Measurements from ENCODE around the gene MYO6. TPM values are rescaled to one million over a fixed set of nuclear protein-coding genes. Genes with fewer than 3 reads are reported as not detected.

Gene MYO6
- polyA plus RNA-seq, 1 of the 3 experiments (the other 2 are of a cell fraction), result 6.2 TPM

DNA sequence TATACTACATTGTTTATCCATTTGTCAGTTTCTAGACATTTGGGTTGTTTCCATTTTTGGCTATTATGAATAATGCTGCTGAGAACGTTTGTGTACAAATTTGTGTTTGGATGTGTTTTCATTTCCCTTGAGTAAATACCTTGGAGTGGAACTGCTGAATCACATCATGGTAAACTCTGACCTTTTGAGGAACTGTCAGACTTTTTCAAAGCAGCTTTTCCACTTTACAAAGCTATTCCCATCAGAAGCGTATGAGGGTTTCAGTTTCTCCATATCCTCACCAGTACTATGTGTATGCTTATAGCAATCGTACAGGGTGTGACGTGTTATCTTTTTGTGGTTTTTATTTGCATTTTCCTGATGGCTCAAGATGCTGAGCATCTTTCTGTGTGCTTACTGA, 103.7 kb downstream of the MYO6 start:
- CTCF ChIA-PET, result interaction anchor here (1.0 kb wide), 1 partner anchor 9 kb away, joined by 3 read pairs; no protein-coding TSS in a partner anchor
- no peak for DNase-seq
- Histone ChIP-seq H3K4me2 (no peak overlapping the region), H3K27me3 (ENCODE audit: insufficient read depth) (no peaks in the 10 kb centered on the region), H3K9ac (no peak overlapping the region), H3F3A (replicated peaks; ENCODE audit: insufficient read depth) (peaks cover 8% of the 10 kb centered on the region), H3K9me3 (no peaks in the 10 kb centered on the region), H4K20me1 (ENCODE audit: insufficient read depth) (no peaks in the 10 kb centered on the region), H3K27ac (ENCODE audit: low read depth in 2 of 2, low read length in 1 of 2) (no peak overlapping the region), H3K4me3 (ENCODE audit: low read depth in 2 of 2, low read length in 1 of 2) (no peak overlapping the region), H2AFZ (ENCODE audit: low read depth) (no peak overlapping the region), H3K9me2 (no peaks in the 10 kb centered on the region), H3K4me1 (ENCODE audit: control insufficient read depth in 1 of 2, insufficient read depth in 2 of 2, low read depth in 1 of 2, low read length in 1 of 2) (peaks cover 0 to 6% of the 10 kb centered on the region in 2 experiments; a peak in 1 of 4 replicates), H3K36me3 (replicated peaks in 1 of 2; ENCODE audit: control insufficient read depth in 1 of 2, insufficient read depth in 2 of 2, low read length in 1 of 2) (peaks cover 10 to 15% of the 10 kb centered on the region in 2 experiments), H3K79me2 (ENCODE audit: insufficient read depth) (no peaks in the 10 kb centered on the region)
- POLR2A ChIA-PET, result no interaction called here
- TF ChIP-seq CHD2 (IDR thresholded peaks at IDR 0.05; ENCODE audit: low read length, partially characterized antibody) (no peak), MXI1 (IDR thresholded peaks at IDR 0.05; ENCODE audit: low read depth, low read length) (no peak), POLR2AphosphoS5 (IDR thresholded peaks at IDR 0.05; ENCODE audit: low read depth, low read length) (no peak), EP300 (IDR thresholded peaks at IDR 0.05; ENCODE audit: borderline replicate concordance in 1 of 2, low read depth in 1 of 2, low read length in 1 of 2) (no peak), FOSL2 (IDR thresholded peaks at IDR 0.05; ENCODE audit: borderline replicate concordance, low read depth) (no peak), MAX (IDR thresholded peaks at IDR 0.05; ENCODE audit: low read depth) (no peak), EZH2phosphoT487 (IDR thresholded peaks at IDR 0.05; ENCODE audit: borderline replicate concordance, low read depth) (no peak), NRF1 (IDR thresholded peaks at IDR 0.05; ENCODE audit: low read depth, low read length) (no peak), REST (IDR thresholded peaks at IDR 0.05; ENCODE audit: low read depth, low read length) (no peak)
- TF ChIP-seq, protein P1, sequence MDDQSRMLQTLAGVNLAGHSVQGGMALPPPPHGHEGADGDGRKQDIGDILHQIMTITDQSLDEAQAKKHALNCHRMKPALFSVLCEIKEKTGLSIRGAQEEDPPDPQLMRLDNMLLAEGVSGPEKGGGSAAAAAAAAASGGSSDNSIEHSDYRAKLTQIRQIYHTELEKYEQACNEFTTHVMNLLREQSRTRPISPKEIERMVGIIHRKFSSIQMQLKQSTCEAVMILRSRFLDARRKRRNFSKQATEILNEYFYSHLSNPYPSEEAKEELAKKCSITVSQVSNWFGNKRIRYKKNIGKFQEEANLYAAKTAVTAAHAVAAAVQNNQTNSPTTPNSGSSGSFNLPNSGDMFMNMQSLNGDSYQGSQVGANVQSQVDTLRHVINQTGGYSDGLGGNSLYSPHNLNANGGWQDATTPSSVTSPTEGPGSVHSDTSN (IDR thresholded peaks at IDR 0.05), result no peak
- TF ChIP-seq, protein P2, sequence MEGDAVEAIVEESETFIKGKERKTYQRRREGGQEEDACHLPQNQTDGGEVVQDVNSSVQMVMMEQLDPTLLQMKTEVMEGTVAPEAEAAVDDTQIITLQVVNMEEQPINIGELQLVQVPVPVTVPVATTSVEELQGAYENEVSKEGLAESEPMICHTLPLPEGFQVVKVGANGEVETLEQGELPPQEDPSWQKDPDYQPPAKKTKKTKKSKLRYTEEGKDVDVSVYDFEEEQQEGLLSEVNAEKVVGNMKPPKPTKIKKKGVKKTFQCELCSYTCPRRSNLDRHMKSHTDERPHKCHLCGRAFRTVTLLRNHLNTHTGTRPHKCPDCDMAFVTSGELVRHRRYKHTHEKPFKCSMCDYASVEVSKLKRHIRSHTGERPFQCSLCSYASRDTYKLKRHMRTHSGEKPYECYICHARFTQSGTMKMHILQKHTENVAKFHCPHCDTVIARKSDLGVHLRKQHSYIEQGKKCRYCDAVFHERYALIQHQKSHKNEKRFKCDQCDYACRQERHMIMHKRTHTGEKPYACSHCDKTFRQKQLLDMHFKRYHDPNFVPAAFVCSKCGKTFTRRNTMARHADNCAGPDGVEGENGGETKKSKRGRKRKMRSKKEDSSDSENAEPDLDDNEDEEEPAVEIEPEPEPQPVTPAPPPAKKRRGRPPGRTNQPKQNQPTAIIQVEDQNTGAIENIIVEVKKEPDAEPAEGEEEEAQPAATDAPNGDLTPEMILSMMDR (IDR thresholded peaks at IDR 0.05), result no peak
- TF ChIP-seq, protein P3, sequence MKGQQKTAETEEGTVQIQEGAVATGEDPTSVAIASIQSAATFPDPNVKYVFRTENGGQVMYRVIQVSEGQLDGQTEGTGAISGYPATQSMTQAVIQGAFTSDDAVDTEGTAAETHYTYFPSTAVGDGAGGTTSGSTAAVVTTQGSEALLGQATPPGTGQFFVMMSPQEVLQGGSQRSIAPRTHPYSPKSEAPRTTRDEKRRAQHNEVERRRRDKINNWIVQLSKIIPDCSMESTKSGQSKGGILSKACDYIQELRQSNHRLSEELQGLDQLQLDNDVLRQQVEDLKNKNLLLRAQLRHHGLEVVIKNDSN (IDR thresholded peaks at IDR 0.05; ENCODE audit: borderline replicate concordance, low read depth), result no peak
- WGBS (ENCODE audit: low lambda C conversion rate), result 64% methylated on average over 4 of the region's 4 CpGs
